Suprapubic skin (tissue), 4 donors: Measurements from ENCODE around the gene WDR44. TPM values are rescaled to one million over a fixed set of nuclear protein-coding genes. Genes with fewer than 3 reads are reported as not detected.

Experiments used
- DNase-seq, 2 donors: peaks; one replicate each; pipeline ENCODE4 v3.0.0-alpha.2; 2019; ENCODE audit warnings: low spot score in 2 of 2
- H3K27ac ChIP-seq: fragments of 200-600 bp; sonication (generic); one replicate; pipeline ENCODE4 v1.5.1; 2019
- H3K27me3 ChIP-seq: fragments of 200-600 bp; sonication (generic); one replicate; pipeline ENCODE4 v1.5.1; 2019
- H3K36me3 ChIP-seq: fragments of 200-600 bp; sonication (generic); one replicate; pipeline ENCODE4 v1.5.1; 2019
- H3K4me1 ChIP-seq: fragments of 200-600 bp; sonication (generic); one replicate; pipeline ENCODE4 v1.5.1; 2019
- H3K4me3 ChIP-seq: fragments of 200-600 bp; sonication (generic); one replicate; pipeline ENCODE4 v1.5.1; 2019; ENCODE audit warnings: mild to moderate bottlenecking
- H3K9me3 ChIP-seq: fragments of 200-600 bp; sonication (generic); one replicate; pipeline ENCODE4 v1.5.1; 2019
- EP300 ChIP-seq: sonication (generic); formaldehyde crosslinking; IDR thresholded peaks from one replicate; pipeline ENCODE4 v1.6.1; 2017; ENCODE audit warnings: antibody characterized with exemption
- POLR2A ChIP-seq, 2 donors: fragments of 450-650 bp; IDR thresholded peaks; one replicate each; pipeline ENCODE4 v1.6.1; 2017; ENCODE audit warnings: antibody characterized with exemption in 2 of 2, mild to moderate bottlenecking in 2 of 2, moderate library complexity in 2 of 2
- POLR2AphosphoS5 ChIP-seq, 3 donors: sonication (generic); formaldehyde crosslinking; IDR thresholded peaks; one replicate each; pipeline ENCODE4 v1.6.1; 2017; ENCODE audit warnings: antibody characterized with exemption in 3 of 3
- WGBS: methylation state at CpG from one replicate; pipeline ENCODE4 v1.1.5; 2018; 5-methylcytosine and 5-hydroxymethylcytosine counted together
- total RNA-seq, 4 donors: library from RNA; depleted of rRNA; stranded (reverse); fragments of >200 nt; gene quantifications; one replicate each; pipeline ENCODE4 v1.1.0, GENCODE V29; 2016
- TF ChIP-seq, protein P1 (sequence below), 2 donors: fragments of 200-600 bp in 1 of 2; fragments of 450-650 bp in 1 of 2; sonication (generic) in 1 of 2; IDR thresholded peaks; one replicate each; pipeline ENCODE4 v1.5.1; 2016 to 2019; ENCODE audit warnings: antibody characterized with exemption in 2 of 2, mild to moderate bottlenecking in 1 of 2, moderate library complexity in 1 of 2

Gene WDR44
- total RNA-seq, 4 donors from 2014 or later: 10.5 to 18.3 (median 11.6) TPM

DNA sequence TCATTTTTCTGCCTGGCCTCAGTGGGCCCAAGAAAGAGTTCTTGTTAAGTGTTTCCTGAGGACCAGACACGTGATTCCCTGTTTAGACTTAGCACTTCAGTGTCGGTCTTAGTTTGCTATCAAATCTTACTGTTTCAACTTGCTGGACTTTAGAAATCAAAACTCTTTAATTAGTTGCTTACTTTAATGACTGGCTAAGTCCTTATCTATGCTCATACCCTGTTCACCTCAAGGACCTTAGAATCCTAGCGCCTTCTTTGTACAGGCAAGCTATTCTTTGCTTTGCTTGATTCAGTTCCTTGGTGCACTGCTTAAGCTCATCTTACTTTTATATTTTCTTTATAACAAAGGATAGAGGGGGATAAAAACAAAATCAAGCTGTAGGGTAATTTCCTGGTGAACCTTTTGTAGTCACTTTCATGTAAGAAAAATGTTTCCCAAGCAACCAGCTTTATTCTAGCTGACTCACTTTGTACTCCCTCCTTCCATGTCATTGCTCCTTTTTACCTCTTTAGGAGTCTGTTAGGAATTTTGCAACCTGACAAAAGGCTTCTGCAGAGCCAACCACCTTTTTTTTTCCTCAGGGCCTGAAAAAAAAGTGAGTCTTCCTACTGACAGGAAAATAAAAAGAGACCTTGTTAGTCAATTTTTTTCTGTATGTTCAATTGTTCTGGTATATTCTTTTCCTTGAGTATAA, 14.7 kb downstream of the WDR44 start:
- TF ChIP-seq POLR2A (IDR thresholded peaks at IDR 0.05): no peak
- no peak for TF ChIP-seq EP300
- TF ChIP-seq, protein P1, sequence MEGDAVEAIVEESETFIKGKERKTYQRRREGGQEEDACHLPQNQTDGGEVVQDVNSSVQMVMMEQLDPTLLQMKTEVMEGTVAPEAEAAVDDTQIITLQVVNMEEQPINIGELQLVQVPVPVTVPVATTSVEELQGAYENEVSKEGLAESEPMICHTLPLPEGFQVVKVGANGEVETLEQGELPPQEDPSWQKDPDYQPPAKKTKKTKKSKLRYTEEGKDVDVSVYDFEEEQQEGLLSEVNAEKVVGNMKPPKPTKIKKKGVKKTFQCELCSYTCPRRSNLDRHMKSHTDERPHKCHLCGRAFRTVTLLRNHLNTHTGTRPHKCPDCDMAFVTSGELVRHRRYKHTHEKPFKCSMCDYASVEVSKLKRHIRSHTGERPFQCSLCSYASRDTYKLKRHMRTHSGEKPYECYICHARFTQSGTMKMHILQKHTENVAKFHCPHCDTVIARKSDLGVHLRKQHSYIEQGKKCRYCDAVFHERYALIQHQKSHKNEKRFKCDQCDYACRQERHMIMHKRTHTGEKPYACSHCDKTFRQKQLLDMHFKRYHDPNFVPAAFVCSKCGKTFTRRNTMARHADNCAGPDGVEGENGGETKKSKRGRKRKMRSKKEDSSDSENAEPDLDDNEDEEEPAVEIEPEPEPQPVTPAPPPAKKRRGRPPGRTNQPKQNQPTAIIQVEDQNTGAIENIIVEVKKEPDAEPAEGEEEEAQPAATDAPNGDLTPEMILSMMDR (IDR thresholded peaks at IDR 0.05): no peak
- no peaks in the 10 kb centered on the region for H3K27me3 ChIP-seq
- H3K36me3 ChIP-seq: no peaks in the 10 kb centered on the region
- H3K4me3 ChIP-seq: no peak overlapping the region
- DNase-seq: no peak
- H3K27ac ChIP-seq: no peak overlapping the region
- H3K4me1 ChIP-seq: no peaks in the 10 kb centered on the region
- WGBS: 70% methylated on average over 3 of the region's 3 CpGs
- H3K9me3 ChIP-seq: no peaks in the 10 kb centered on the region

DNA sequence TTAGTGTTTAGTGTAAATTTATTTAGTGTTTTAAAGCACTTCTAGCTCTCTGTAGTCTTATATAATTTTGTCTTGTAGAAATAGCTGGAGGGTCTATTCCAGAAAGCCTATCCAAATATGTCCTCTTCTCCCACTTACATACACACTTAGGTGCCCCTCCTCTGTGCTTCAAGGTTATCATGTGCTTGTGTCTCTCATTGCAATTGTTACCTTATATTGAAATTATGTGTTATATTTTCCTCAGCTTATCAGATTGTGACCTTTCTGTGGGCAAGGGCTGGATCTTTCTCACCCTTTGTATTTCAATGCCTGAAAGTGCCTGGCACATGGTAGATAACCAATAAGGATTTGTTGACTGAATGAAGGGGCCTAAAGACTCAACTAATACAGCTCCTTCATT, 18.4 kb downstream of the WDR44 start:
- no peak for DNase-seq
- TF ChIP-seq POLR2A (IDR thresholded peaks at IDR 0.05): no peak
- no peak for TF ChIP-seq EP300
- TF ChIP-seq, protein P1 (IDR thresholded peaks at IDR 0.05): no peak
- no peak for TF ChIP-seq POLR2AphosphoS5 (IDR thresholded peaks at IDR 0.05)

DNA sequence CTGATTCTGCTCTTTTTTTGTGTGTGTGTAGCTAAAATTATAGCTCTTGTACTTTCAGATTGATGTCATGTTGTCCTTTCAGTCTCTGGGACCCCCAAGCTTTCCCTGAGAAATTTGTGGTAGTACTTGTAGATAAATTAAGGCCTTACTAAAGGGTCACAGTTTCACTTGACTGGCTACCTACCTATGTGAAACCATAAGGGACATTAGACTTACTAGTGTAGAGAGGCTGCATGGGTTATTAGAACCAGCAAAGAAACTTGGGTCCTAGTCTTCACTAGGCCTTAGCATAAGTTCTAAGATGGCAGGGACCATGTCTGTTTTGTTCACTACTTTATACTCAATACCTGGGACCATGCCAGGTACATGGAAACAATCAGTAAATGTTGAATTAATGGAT, 21.4 kb downstream of the WDR44 start:
- no peaks in the 10 kb centered on the region for H3K36me3 ChIP-seq
- H3K27me3 ChIP-seq: no peaks in the 10 kb centered on the region
- H3K27ac ChIP-seq: no peak overlapping the region
- no peaks in the 10 kb centered on the region for H3K4me1 ChIP-seq
- DNase-seq: no peak
- H3K4me3 ChIP-seq: no peak overlapping the region
- no peaks in the 10 kb centered on the region for H3K9me3 ChIP-seq
- TF ChIP-seq EP300 (no peak), POLR2AphosphoS5 (IDR thresholded peaks at IDR 0.05) (no peak), POLR2A (IDR thresholded peaks at IDR 0.05) (no peak)
- TF ChIP-seq, protein P1 (IDR thresholded peaks at IDR 0.05): no peak

More for the DNA sequence above, 18.4 kb downstream of the WDR44 start:
- no peaks in the 10 kb centered on the region for H3K36me3 ChIP-seq
- no peaks in the 10 kb centered on the region for H3K4me1 ChIP-seq
- no peaks in the 10 kb centered on the region for H3K9me3 ChIP-seq
- no peak overlapping the region for H3K4me3 ChIP-seq
- H3K27me3 ChIP-seq: no peaks in the 10 kb centered on the region
- no peak overlapping the region for H3K27ac ChIP-seq

DNA sequence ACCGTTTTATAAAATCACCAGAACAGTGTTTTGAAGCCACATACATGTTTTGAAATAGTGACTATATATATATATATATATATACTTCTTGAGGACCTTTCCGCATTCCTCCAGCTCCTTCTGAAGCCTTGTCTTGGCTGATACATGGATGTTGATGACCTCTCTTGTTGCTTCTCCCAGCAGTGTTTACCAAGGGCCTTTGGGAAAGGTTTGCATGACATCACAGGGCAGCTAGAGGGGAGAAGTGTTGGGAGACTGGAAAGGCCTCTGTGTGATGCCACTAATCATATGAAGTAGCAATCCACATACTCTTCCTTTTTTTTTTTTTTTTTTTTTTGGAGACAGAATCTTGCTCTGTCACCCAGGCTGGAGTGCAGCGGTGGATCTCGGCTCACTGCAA, 22.5 kb downstream of the WDR44 start:
- no peak overlapping the region for H3K27ac ChIP-seq
- TF ChIP-seq EP300 (no peak), POLR2A (IDR thresholded peaks at IDR 0.05) (no peak)
- TF ChIP-seq, protein P1 (IDR thresholded peaks at IDR 0.05): no peak
- H3K4me3 ChIP-seq: no peak overlapping the region
- DNase-seq: no peak
- no peaks in the 10 kb centered on the region for H3K4me1 ChIP-seq
- H3K9me3 ChIP-seq: no peaks in the 10 kb centered on the region
- H3K36me3 ChIP-seq: no peaks in the 10 kb centered on the region
- WGBS: 83% methylated on average over 4 of the region's 4 CpGs
- no peaks in the 10 kb centered on the region for H3K27me3 ChIP-seq

DNA sequence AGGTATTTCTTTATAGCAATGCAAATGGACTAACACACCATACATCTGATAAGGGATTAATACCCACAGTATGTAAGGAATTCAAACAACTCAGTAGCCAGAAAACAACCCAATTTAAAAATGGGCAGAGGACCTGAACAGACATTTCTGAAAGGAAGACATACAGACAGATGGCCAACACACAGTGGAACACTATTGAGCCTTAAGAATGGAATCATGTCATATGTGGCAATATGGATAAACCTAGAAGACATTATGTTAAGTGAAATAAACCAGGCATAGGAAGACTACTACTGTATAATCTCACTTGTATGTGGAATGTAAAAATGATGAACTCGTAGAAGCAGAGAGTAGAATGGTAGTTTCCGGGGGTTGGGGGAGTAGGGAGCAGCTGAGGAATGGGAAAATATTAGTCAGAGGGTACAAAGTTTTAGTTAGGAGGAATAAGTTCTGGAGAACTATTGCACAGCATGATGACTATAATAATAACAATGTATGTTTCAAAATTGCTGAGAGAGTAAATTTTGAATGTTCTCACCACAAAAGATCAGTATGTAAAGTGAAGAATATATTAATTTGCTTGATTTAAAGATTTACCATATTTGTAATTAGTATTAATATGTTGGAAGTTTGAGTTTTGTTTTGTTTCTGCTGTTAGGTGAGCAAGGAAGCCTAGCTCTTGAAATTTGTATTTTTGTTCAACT, 25.2 kb downstream of the WDR44 start:
- Histone ChIP-seq H3K27me3 (no peaks in the 10 kb centered on the region), H3K27ac (no peak overlapping the region), H3K36me3 (no peaks in the 10 kb centered on the region), H3K9me3 (no peaks in the 10 kb centered on the region), H3K4me3 (no peak overlapping the region), H3K4me1 (no peaks in the 10 kb centered on the region)
- 81% methylated on average over 2 of the region's 2 CpGs for WGBS
- DNase-seq: no peak
- TF ChIP-seq EP300 (no peak), POLR2A (IDR thresholded peaks at IDR 0.05) (no peak), POLR2AphosphoS5 (IDR thresholded peaks at IDR 0.05) (no peak)
- TF ChIP-seq, protein P1 (IDR thresholded peaks at IDR 0.05): no peak
